ENCODE measurements around the gene C2CD2L. TPM values are rescaled to one million over a fixed set of nuclear protein-coding genes. Genes with fewer than 3 reads are reported as not detected.
"Not testable (repeated sequence)": the region's sequence is repeated elsewhere in the genome, so short reads cannot be mapped to it uniquely, and the experiment has no call there.

C2CD2L gene
- polyA plus RNA-seq, result 1 to 10 TPM; 3.1 to 6.7 (median 5.2) TPM

DNA sequence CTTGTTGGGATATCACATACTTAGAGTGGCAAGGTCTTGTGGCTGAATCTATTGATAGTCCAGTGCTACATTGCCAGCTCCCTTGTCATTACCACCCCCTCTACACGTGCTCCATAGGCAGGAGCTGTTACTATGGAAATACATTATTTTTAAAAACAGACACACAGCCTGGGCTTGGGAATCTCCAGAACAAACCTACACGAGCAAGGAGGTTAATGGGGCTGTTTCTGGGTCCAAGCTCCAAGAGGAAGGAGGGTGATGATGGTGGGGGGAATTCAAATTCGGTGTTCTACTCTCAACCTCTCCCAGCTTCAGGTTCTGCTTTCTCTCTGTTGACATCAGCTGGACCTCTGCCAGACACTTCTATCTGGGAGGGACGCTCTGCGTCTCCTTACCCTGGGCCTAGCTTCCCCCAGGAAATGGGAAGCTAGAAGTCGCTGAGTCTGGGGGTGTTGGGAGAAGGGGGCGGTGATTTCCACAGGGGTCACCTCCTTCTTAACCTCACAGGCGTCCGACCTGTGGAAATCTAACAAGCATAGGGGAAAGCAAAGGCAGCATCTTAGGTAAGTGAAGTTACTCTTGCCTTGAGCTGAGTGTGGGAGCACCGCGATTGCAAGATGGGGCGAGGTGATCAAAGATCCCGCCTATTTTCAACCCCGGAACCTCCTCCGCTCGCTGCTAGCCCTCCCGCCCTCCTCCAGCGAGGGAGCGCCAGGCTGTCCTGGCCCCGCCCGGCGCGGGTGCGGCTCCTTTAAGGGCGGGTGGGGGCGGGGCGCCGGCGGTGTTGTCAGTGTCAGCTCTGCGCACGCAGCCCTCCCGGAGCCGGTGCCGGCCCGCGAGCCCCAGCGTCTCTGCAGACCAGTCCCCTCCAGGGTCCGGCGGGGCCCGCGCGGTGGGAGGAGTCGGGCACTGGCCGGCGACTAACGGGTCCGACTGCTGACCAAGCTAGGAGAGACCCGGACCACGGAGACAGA, at the start of gene C2CD2L:
Gene C2CD2L (plus strand): TSS at position 781 of the 974 bp plus-strand sequence. CDS start 398 bp downstream, outside the sequence.
- WGBS, 3 donors, result 1 to 2% (median 1%) methylated on average over 43 to 49 of the region's 49 CpGs

GRCh38 chr11:119059128-119059527, 48.0 kb upstream of the C2CD2L start:
- WGBS, 3 donors, result 80 to 92% (median 85%) methylated on average over 10 to 29 of the region's 35 CpGs
- not testable (repeated sequence) for H3K27ac ChIP-seq (ENCODE audit: low read depth, low read length)

More for the DNA sequence above, at the start of gene C2CD2L:
- no peak within 1 kb of the TSS for H3K27ac ChIP-seq (ENCODE audit: low read depth, low read length)

DNA sequence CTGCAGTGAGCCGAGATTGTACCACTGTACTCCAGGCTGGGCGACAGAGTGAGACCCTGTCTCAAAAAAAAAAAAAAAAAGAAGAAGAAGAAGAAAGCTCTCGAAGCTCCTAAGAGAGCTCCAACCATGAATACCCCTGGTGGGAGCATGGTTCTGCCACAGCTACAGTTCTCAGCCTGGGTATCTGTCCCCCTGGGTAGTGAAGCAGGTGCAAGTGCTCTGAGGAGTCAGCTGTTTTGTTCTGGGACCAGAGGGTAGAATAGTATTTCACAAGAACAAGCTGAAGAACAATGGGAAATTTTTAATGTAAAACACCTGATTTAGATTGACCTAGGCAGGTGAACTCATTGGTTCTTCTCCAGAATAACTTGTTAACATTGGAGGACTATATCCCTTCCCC, 45.9 kb upstream of the C2CD2L start:
- no peak overlapping the region for H3K27ac ChIP-seq (ENCODE audit: low read depth, low read length)
- 25 to 92% (median 88%) methylated on average over 1 to 3 of the region's 3 CpGs for WGBS, 3 donors

DNA sequence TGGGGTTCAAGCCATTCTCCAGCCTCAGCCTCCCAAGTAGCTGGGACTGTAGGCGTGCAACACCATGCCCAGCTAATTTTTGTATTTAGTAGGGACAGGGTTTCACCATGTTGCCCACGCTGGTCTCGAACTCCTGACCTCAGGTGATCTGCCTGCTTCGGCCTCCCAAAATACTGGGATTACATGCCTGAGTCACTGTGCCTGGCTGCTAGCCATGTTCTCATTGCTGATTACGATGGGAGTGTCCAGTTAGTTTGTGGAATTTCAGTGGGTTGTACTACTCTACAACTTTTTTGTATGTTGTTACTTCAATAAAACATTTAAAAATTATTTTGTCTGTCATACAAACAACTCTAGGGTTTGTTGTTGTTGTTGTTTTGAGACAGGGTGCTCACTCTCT, 44.4 kb upstream of the C2CD2L start:
- 53 to 74% (median 63%) methylated on average over 5 of the region's 5 CpGs for WGBS, 3 donors
- H3K27ac ChIP-seq (ENCODE audit: low read depth, low read length), result no peak overlapping the region

DNA sequence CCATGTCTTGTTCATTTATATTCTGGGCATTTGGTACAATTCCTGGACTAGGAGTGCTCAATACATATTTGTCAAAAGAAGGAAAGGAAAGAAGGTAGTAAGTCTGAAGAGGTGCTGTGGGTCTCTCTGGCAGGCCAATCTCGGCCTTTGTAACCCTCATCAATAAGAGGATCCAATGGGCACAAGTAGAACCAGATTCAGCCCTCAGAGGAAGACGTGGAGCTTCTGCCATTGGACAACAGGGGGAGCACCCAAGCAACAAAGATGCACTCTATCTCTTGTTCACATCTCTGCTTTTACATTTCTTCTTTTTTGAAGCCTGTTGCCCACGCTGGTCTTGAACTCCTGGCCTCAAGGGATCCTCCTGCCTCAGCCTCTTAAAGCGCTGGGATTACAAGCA, 41.8 kb upstream of the C2CD2L start:
- H3K27ac ChIP-seq (ENCODE audit: low read depth, low read length), result no peak overlapping the region

GRCh38 chr11:119067371-119068222, 39.5 kb upstream of the C2CD2L start, which contains the start of gene VPS11:
TSS of gene VPS11 (plus strand) at chr11:119067818. CDS start at chr11:119067824, 6 bp downstream.
- 0% methylated on average over 49 of the region's 49 CpGs for WGBS, 3 donors
- H3K27ac ChIP-seq (ENCODE audit: low read depth, low read length), result peak within 1 kb of the TSS; percentile 86

More for the DNA sequence above, 41.8 kb upstream of the C2CD2L start:
- 73 to 75% (median 74%) methylated on average over 4 of the region's 4 CpGs for WGBS, 3 donors

GRCh38 chr11:119077839-119078238, 29.3 kb upstream of the C2CD2L start:
- WGBS, 3 donors, result 94% methylated on average over 11 of the region's 11 CpGs

GRCh38 chr11:119078675-119079420, 28.3 kb upstream of the C2CD2L start:
- no peak overlapping the region for H3K27ac ChIP-seq (ENCODE audit: low read depth, low read length)
- 90 to 93% (median 91%) methylated on average over 19 of the region's 19 CpGs for WGBS, 3 donors

More at GRCh38 chr11:119077839-119078238, 29.3 kb upstream of the C2CD2L start:
- H3K27ac ChIP-seq (ENCODE audit: low read depth, low read length), result no peak overlapping the region

DNA sequence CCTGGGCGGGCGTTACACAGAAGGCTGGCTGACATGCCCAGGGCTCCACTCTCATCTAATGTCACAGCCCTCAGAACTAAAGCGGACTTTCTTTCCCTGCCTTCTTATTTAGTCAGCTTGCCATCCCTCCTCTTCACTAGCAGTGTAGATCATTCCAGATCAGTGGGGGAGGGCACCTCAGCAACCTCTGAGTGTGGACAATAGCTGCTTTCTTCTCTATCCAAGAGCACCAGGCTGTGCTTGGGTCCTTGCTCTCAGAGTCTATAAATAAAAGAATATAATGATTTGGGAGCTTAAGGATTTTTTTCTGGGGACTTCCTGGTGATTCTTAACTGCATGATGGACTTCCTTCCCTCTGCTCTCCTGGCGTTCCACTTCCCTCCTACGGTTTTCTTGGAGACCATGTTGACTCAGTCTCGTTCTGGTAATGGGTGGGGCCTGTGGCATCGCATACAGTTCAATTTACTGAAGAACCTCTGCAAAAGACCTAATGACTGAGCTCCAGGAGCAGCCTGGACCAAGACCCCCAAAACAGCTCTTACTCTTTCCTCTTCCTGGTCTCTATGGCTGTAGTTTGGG, 25.4 kb upstream of the C2CD2L start:
- no peak overlapping the region for H3K27ac ChIP-seq (ENCODE audit: low read depth, low read length)
- 63 to 70% (median 64%) methylated on average over 7 of the region's 7 CpGs for WGBS, 3 donors

- 0 to 1% (median 1%) methylated on average over 45 of the region's 45 CpGs for WGBS, 3 donors
- peak within 1 kb of the TSS; percentile 48 for H3K27ac ChIP-seq (ENCODE audit: low read depth, low read length)
Measured at GRCh38 chr11:119084663-119085436, 22.3 kb upstream of the C2CD2L start, which contains the start of gene HMBS. TSS of gene HMBS (plus strand) at chr11:119084881. CDS start at chr11:119085034, 153 bp downstream.

- 1 to 4% (median 3%) methylated on average over 13 of the region's 13 CpGs for WGBS, 3 donors
- H3K27ac ChIP-seq (ENCODE audit: low read depth, low read length), result no peak overlapping the region
Measured at GRCh38 chr11:119085437-119085847, 21.7 kb upstream of the C2CD2L start.

GRCh38 chr11:119087123-119087522, 20.0 kb upstream of the C2CD2L start:
- H3K27ac ChIP-seq (ENCODE audit: low read depth, low read length), result no peak overlapping the region
- WGBS, 3 donors, result 85 to 89% (median 88%) methylated on average over 6 of the region's 6 CpGs

GRCh38 chr11:119087747-119088241, 19.4 kb upstream of the C2CD2L start:
- whole genome bisulfite sequencing, 3 donors, result 80 to 91% (median 88%) methylated on average over 2 of the region's 2 CpGs
- no peak overlapping the region for H3K27ac ChIP-seq (ENCODE audit: low read depth, low read length)

DNA sequence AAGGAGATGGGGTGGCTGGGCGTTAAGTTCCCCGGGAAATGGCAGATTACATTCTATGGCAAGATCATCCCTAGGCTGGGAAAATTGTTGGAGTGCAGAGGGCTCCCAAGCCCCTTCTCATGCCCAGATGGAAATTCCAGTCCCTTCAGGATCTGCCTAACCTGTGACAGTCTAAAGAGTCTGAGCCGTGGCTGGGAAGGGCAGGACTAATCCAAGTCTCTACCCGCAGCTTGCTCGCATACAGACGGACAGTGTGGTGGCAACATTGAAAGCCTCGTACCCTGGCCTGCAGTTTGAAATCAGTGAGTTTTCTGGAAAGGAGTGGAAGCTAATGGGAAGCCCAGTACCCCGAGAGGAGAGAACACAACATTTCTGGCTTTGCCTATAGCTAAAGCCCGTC, 18.7 kb upstream of the C2CD2L start:
- no peak overlapping the region for H3K27ac ChIP-seq (ENCODE audit: low read depth, low read length)
- 94 to 96% (median 94%) methylated on average over 9 of the region's 9 CpGs for WGBS, 3 donors

GRCh38 chr11:119089319-119089718, 17.8 kb upstream of the C2CD2L start:
- 75 to 100% (median 100%) methylated on average over 1 of the region's 1 CpG for WGBS, 3 donors
- H3K27ac ChIP-seq (ENCODE audit: low read depth, low read length), result no peak overlapping the region

GRCh38 chr11:119091178-119091577, 16.0 kb upstream of the C2CD2L start:
- 85 to 92% (median 91%) methylated on average over 9 of the region's 9 CpGs for WGBS, 3 donors
- H3K27ac ChIP-seq (ENCODE audit: low read depth, low read length), result no peak overlapping the region

Data from adipose tissue (tissue), 3 donors.